Naive thymus-derived CD4-positive, alpha-beta T cell (primary cell): ENCODE measurements around the gene ZC3H18. TPM values are rescaled to one million over a fixed set of nuclear protein-coding genes. Genes with fewer than 3 reads are reported as not detected.

Source experiments
- ATAC-seq: fragments of 150-1000 bp; cut with Tn5 transposase; 2 replicates; pipeline ENCODE4 v1.10.0; 2021; ENCODE audit warnings: mild to moderate bottlenecking, moderate library complexity
- CTCF ChIA-PET: fragments of 350-600 bp; sonication (Branson Sonifier 250); formaldehyde crosslinking; loops from one replicate; lab custom pipeline; 2021; ENCODE audit warnings: antibody characterized with exemption; lab: Charles Lee
- POLR2A ChIA-PET: fragments of 350-600 bp; sonication (Branson Sonifier 250); formaldehyde crosslinking; loops from one replicate; lab custom pipeline; 2021; ENCODE audit warnings: antibody characterized with exemption, inconsistent platforms; lab: Charles Lee
- DNase-seq, 9 donors: peaks; one replicate each; pipeline versions ENCODE4 v3.0.0 to v3.0.0-alpha.2; 2020 to 2022; ENCODE audit warnings: mixed read lengths in 1 of 9
- H3K27ac ChIP-seq: one replicate; pipeline ENCODE4 v1.7.0; 2013; ENCODE audit warnings: mild to moderate bottlenecking, low read depth, low read length, moderate library complexity
- H3K27me3 ChIP-seq, 2 donors: one replicate each; pipeline ENCODE4 v1.7.0; 2013; ENCODE audit warnings: low read length in 2 of 2, mild to moderate bottlenecking in 2 of 2, moderate library complexity in 2 of 2; ENCODE audit not compliant: control insufficient read depth in 2 of 2, insufficient read depth in 2 of 2
- H3K36me3 ChIP-seq, 3 experiments: 1 replicate in 2 of 3; 2 replicates in 1 of 3; pipeline ENCODE4 v1.7.0; 2013; ENCODE audit warnings: low read length in 3 of 3, mild to moderate bottlenecking in 3 of 3, moderate library complexity in 1 of 3; ENCODE audit not compliant: insufficient read depth in 3 of 3, control insufficient read depth in 2 of 3
- H3K4me1 ChIP-seq, 2 donors: one replicate each; pipeline ENCODE4 v1.7.0; 2013; ENCODE audit warnings: low read length in 2 of 2, mild to moderate bottlenecking in 2 of 2, moderate library complexity in 1 of 2; ENCODE audit not compliant: control insufficient read depth in 2 of 2, insufficient read depth in 2 of 2
- H3K4me3 ChIP-seq: 2 replicates; pipeline ENCODE4 v1.7.0; 2013; ENCODE audit warnings: mild to moderate bottlenecking, low read length
- H3K9me3 ChIP-seq, 3 experiments: 1 replicate in 2 of 3; 2 replicates in 1 of 3; pipeline ENCODE4 v1.7.0; 2013; ENCODE audit warnings: low read length in 3 of 3; ENCODE audit not compliant: control insufficient read depth in 2 of 3
- H3K27ac Mint-ChIP-seq, 9 donors: one replicate each; pipeline ENCODE4 v1.8.0; 2020 to 2022; ENCODE audit warnings: mixed read lengths in 9 of 9, mild to moderate bottlenecking in 8 of 9, moderate library complexity in 5 of 9, inconsistent platforms in 2 of 9
- H3K27me3 Mint-ChIP-seq, 5 donors: one replicate each; pipeline ENCODE4 v1.8.0; 2021 to 2022; ENCODE audit warnings: mixed read lengths in 5 of 5, mild to moderate bottlenecking in 1 of 5
- H3K36me3 Mint-ChIP-seq, 5 donors: one replicate each; pipeline ENCODE4 v1.8.0; 2020 to 2022; ENCODE audit warnings: mixed read lengths in 5 of 5, mild to moderate bottlenecking in 3 of 5, inconsistent platforms in 1 of 5
- H3K4me1 Mint-ChIP-seq, 7 donors: one replicate each; pipeline ENCODE4 v1.8.0; 2020 to 2022; ENCODE audit warnings: mixed read lengths in 7 of 7, mild to moderate bottlenecking in 3 of 7, inconsistent platforms in 1 of 7
- H3K4me3 Mint-ChIP-seq, 10 donors: one replicate each; pipeline ENCODE4 v1.8.0; 2020 to 2022; ENCODE audit warnings: mild to moderate bottlenecking in 10 of 10, mixed read lengths in 10 of 10, moderate library complexity in 6 of 10, inconsistent platforms in 2 of 10
- H3K9me3 Mint-ChIP-seq, 11 donors: one replicate each; pipeline ENCODE4 v1.8.0; 2020 to 2022; ENCODE audit warnings: mixed read lengths in 11 of 11, mild to moderate bottlenecking in 4 of 11, inconsistent platforms in 1 of 11, moderate library complexity in 1 of 11
- intact Hi-C, 2 donors: fragments of 100-400 bp; cut with micrococcal nuclease; formaldehyde crosslinking; loops; one replicate each; pipeline ENCODE4 v1.15.1; 2023
- polyA plus RNA-seq, 2 donors: library from polyadenylated mRNA; unstranded; fragments of 300-500 nt; fragmentation: Illumina TruSeq; gene quantifications; one replicate each; pipeline ENCODE4 v1.2.3, GENCODE V29; 2021
- total RNA-seq, 6 experiments: library from RNA in 5 of 6; stranded (reverse) in 5 of 6; gene quantifications; 1 replicate in 5 of 6; 2 replicates in 1 of 6; pipeline ENCODE4 v1.2.3 and lab custom pipeline; 2021 to 2026

The ZC3H18 gene
- 10 to 100 TPM; 74.0 to 97.8 (median 82.6) TPM for total RNA-seq
- 10 to 100 TPM; 11.0 to 23.9 TPM for polyA plus RNA-seq
- 86.6 reads per million, percentile 82 among the genes with 10 or more reads in this experiment for total RNA-seq (lab: John Stamatoyannopoulos, UW)

- DNase-seq (peak; percentile 93 to 99 (median 96)), ATAC-seq (peak; percentile 99)
- Histone ChIP-seq H3K4me1 (peaks cover 21% of the 10 kb centered on the region in 2 donors), H3K9me3 (no peaks in the 10 kb centered on the region), H3K27me3 (no peaks in the 10 kb centered on the region), H3K36me3 (peaks cover 0 to 7% (median 0%) of the 10 kb centered on the region in 3 experiments), H3K4me3 (peak within 1 kb of the TSS; percentile 84), H3K27ac (peak within 1 kb of the TSS; percentile 91)
- Mint-ChIP-seq H3K27ac (peak within 1 kb of the TSS; percentile 45 to 93 (median 89)), H3K9me3 (peaks cover 0 to 5% (median 0%) of the 10 kb centered on the region in 11 donors), H3K27me3 (no peaks in the 10 kb centered on the region), H3K36me3 (peaks cover 0 to 4% (median 0%) of the 10 kb centered on the region in 5 donors), H3K4me1 (peaks cover 10 to 39% (median 34%) of the 10 kb centered on the region in 7 donors), H3K4me3 (peak within 1 kb of the TSS; percentile 81 to 93 (median 87))
- ChIA-PET CTCF (interaction anchor here (0.8 kb wide), 1 partner anchor 13 kb away, joined by 3 read pairs; no protein-coding TSS in a partner anchor), POLR2A (interaction anchor here (0.9 to 1.8 kb wide), 11 partner anchors 34 to 1303 kb away, joined by 3 to 6 read pairs (median 3); partner anchors contain the start of genes GALNS, MVD, TCF25 and TRAPPC2L)
- intact Hi-C loops = loop anchor here (1.0 to 10.0 kb wide), 19 partner anchors 35 to 805 kb away; partner anchors contain the start of genes CTU2 (in 2 of the 2), CYBA (in 2 of the 2), GALNS (in 2 of the 2) and RNF166 (in 2 of the 2)
Observed at GRCh38 chr16:88569985-88570690, at the start of gene ZC3H18. Gene ZC3H18 (plus strand): TSS chr16:88570403. CDS start chr16:88577124, 6,721 bp downstream.

DNA sequence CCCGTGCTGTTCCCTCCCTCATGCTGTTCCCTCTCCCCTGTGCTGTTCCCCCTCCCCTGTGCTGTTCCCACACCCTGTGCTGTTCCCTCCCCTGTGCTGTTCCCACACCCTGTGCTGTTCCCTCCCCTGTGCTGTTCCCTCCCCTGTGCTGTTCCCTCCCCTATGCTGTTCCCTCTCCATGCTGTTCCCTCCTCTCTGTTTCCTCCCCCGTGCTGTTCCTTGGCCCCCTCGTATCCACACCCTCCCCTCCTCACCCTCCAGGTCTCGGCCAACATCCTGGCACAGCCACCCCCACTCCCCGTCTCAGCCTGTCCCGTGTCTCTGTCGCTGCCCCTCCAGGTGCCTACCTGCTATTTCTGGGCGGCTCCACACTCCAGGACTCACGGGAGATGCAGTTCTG is 48.5 kb upstream of the ZC3H18 start:
- Histone ChIP-seq H3K36me3 (no peaks in the 10 kb centered on the region), H3K9me3 (no peaks in the 10 kb centered on the region), H3K27ac (no peak overlapping the region), H3K4me1 (peaks cover 0 to 7% of the 10 kb centered on the region in 2 donors), H3K4me3 (no peak overlapping the region), H3K27me3 (no peaks in the 10 kb centered on the region)
- DNase-seq (no peak), ATAC-seq (no peak)
- Mint-ChIP-seq H3K27ac (peak overlapping the region in 3 of 9 donors; percentile 10 to 84 (median 48)), H3K9me3 (peaks cover 0 to 27% (median 0%) of the 10 kb centered on the region in 11 donors), H3K27me3 (no peaks in the 10 kb centered on the region), H3K36me3 (peaks cover 0 to 11% (median 0%) of the 10 kb centered on the region in 5 donors), H3K4me3 (no peak overlapping the region), H3K4me1 (peaks cover 0 to 13% (median 5%) of the 10 kb centered on the region in 7 donors)
- ChIA-PET POLR2A (interaction anchor here (0.8 kb wide), 1 partner anchor 62 kb away, joined by 3 read pairs; no protein-coding TSS in a partner anchor), CTCF (no interaction called here)
- intact Hi-C loops = no loop called here

GRCh38 chr16:88522276-88522949 is 47.8 kb upstream of the ZC3H18 start:
- POLR2A ChIA-PET = interaction anchor here (0.8 kb wide), 1 partner anchor 63 kb away, joined by 3 read pairs; no protein-coding TSS in a partner anchor

GRCh38 chr16:88523309-88524161 is 46.7 kb upstream of the ZC3H18 start:
- peaks cover 0 to 3% (median 0%) of the 10 kb centered on the region in 5 donors for H3K36me3 Mint-ChIP-seq
- Histone ChIP-seq H3K27ac (no peak overlapping the region), H3K27me3 (no peaks in the 10 kb centered on the region), H3K9me3 (no peaks in the 10 kb centered on the region), H3K4me1 (peaks cover 0 to 7% of the 10 kb centered on the region in 2 donors), H3K36me3 (no peaks in the 10 kb centered on the region), H3K4me3 (no peak overlapping the region)
- no peak for DNase-seq
- intact Hi-C loops = no loop called here
- H3K4me1 Mint-ChIP-seq = peaks cover 0 to 13% (median 5%) of the 10 kb centered on the region in 7 donors
- no peak for ATAC-seq
- peak overlapping the region in 1 of 9 donors; percentile 9 for H3K27ac Mint-ChIP-seq
- no peaks in the 10 kb centered on the region for H3K27me3 Mint-ChIP-seq
- ChIA-PET POLR2A (no interaction called here), CTCF (no interaction called here)
- no peak overlapping the region for H3K4me3 Mint-ChIP-seq
- H3K9me3 Mint-ChIP-seq = peaks cover 0 to 13% (median 0%) of the 10 kb centered on the region in 11 donors

More at GRCh38 chr16:88522276-88522949, 47.8 kb upstream of the ZC3H18 start:
- H3K27me3 ChIP-seq = no peaks in the 10 kb centered on the region
- Mint-ChIP-seq H3K36me3 (peaks cover 0 to 8% (median 0%) of the 10 kb centered on the region in 5 donors), H3K4me1 (peaks cover 0 to 13% (median 5%) of the 10 kb centered on the region in 7 donors), H3K9me3 (peaks cover 0 to 21% (median 0%) of the 10 kb centered on the region in 11 donors), H3K27ac (peak overlapping the region in 4 of 9 donors; percentile 10 to 48 (median 28)), H3K27me3 (no peaks in the 10 kb centered on the region), H3K4me3 (no peak overlapping the region)
- CTCF ChIA-PET = interaction anchor here (1.0 kb wide), 1 partner anchor 86 kb away, joined by 3 read pairs; no protein-coding TSS in a partner anchor
- H3K27ac ChIP-seq = no peak overlapping the region
- intact Hi-C loops = no loop called here
- peaks cover 0 to 7% of the 10 kb centered on the region in 2 donors for H3K4me1 ChIP-seq
- H3K36me3 ChIP-seq = no peaks in the 10 kb centered on the region
- ATAC-seq (no peak), DNase-seq (no peak)
- no peaks in the 10 kb centered on the region for H3K9me3 ChIP-seq
- no peak overlapping the region for H3K4me3 ChIP-seq

GRCh38 chr16:88524274-88524972 is 45.8 kb upstream of the ZC3H18 start:
- Mint-ChIP-seq H3K36me3 (peaks cover 0 to 3% (median 0%) of the 10 kb centered on the region in 5 donors), H3K4me1 (peaks cover 0 to 13% (median 5%) of the 10 kb centered on the region in 7 donors), H3K27ac (peak overlapping the region in 3 of 9 donors; percentile 22 to 76 (median 37)), H3K9me3 (peaks cover 0 to 7% (median 0%) of the 10 kb centered on the region in 11 donors), H3K4me3 (no peak overlapping the region), H3K27me3 (no peaks in the 10 kb centered on the region)
- peaks cover 0 to 7% of the 10 kb centered on the region in 2 donors for H3K4me1 ChIP-seq
- no peaks in the 10 kb centered on the region for H3K9me3 ChIP-seq
- ChIA-PET CTCF (no interaction called here), POLR2A (no interaction called here)
- ATAC-seq = no peak
- H3K36me3 ChIP-seq = no peaks in the 10 kb centered on the region
- H3K27me3 ChIP-seq = no peaks in the 10 kb centered on the region
- no peak for DNase-seq
- H3K4me3 ChIP-seq = no peak overlapping the region
- intact Hi-C loops = no loop called here
- H3K27ac ChIP-seq = no peak overlapping the region
